Fibroblast of mammary gland (primary cell): ENCODE measurements around the gene SLC25A22.

ENCODE experiments used
- DNase-seq: peaks from one replicate; pipeline ENCODE4 v3.0.0-alpha.2; 2010; ENCODE audit warnings: low read depth
- H3K4me3 ChIP-seq: 2 replicates; pipeline ENCODE4 v1.5.1; 2011; ENCODE audit warnings: low read depth, mild to moderate bottlenecking, low read length, moderate library complexity; ENCODE audit not compliant: control insufficient read depth
- TF ChIP-seq, protein P1 (sequence below): conservative IDR thresholded peaks from 2 replicates; pipeline ENCODE4 v1.5.1; 2011; ENCODE audit warnings: low read depth, low read length, inconsistent platforms; ENCODE audit not compliant: control insufficient read depth, insufficient read depth

Gene SLC25A22

DNA sequence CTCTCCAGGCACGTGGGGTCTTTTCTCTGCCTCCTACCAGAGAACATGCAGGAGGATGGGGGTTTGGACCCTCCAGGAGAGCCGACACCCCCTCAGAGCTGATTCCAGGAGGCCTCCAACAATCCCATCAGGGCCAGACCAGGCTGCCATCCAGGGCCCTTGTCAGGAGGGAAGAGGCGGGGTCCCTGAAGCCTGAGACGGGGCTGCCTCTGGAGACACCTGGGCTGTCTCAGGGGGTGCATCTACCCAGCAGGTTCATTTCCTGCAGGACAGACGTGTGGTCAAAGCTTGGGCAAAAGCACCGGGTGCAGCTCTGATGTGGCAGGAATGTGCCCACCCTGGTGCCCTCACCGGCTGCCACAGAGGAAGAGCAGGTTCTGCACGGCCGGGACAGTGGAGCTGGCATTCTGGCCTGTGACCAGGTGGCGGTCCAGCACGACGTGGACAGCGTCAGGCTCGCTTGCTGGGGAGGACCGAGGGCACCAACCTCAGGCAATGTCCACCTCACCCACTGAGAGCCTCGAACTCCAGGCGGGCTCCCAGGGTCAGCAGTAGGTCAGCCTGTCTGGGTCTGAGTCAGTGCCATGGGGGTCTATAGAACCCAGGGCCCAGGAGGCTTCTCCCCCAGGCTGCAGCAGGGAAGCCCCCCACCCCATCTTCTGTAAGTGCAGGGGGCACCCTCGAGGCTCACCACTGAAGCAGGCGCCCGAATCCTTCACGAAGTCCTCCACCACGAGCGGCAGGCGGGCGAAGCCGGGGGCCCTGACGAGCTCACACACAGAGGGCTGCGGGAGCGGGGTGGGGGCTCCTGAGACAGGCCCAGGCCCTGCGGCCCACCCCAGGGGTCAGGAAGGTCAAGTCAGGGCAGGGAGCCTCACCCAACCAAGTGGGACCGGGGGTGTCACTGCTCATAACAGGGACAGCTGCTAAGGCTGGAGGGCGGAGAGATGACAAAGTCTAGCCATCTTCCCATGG, 27.2 kb downstream of the SLC25A22 start:
- TF ChIP-seq, protein P1, sequence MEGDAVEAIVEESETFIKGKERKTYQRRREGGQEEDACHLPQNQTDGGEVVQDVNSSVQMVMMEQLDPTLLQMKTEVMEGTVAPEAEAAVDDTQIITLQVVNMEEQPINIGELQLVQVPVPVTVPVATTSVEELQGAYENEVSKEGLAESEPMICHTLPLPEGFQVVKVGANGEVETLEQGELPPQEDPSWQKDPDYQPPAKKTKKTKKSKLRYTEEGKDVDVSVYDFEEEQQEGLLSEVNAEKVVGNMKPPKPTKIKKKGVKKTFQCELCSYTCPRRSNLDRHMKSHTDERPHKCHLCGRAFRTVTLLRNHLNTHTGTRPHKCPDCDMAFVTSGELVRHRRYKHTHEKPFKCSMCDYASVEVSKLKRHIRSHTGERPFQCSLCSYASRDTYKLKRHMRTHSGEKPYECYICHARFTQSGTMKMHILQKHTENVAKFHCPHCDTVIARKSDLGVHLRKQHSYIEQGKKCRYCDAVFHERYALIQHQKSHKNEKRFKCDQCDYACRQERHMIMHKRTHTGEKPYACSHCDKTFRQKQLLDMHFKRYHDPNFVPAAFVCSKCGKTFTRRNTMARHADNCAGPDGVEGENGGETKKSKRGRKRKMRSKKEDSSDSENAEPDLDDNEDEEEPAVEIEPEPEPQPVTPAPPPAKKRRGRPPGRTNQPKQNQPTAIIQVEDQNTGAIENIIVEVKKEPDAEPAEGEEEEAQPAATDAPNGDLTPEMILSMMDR = no peak
- DNase-seq = no peak
- H3K4me3 ChIP-seq = no peak overlapping the region

DNA sequence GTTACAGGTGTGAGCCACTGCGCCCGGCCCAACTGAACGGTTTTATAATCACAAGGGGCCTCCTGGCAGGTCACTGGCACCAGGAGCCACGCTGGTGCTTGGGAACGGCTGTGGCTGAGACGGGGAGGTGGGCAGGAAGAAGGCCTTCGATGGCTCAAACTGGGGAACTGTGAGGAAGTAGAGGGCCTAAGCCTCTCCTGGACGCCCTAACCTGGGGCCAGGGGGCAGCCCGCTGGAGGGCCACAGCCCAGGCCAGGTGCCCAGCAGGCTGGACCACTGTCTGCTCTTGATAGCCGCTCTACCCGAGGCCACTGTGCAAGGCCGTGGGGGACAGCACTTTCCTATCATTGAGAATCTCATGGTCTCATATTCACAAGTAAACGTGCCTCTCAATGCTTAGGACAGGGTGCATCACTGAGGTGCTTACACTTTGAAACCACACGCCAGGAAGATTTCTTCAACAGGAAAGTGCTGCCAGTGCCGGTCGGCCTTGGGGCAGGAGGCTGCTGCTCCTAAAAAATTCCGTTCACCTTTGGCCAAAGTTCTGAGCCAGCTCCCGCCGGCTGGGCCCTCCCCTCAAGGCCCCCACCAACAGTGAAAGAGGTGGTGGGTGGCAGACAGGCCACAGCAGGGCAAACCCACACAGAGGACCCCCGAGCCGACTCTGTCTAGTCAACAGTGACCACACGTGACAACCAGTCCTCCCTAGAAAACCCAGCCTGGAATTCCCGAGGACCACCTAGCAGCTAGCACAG, 28.0 kb downstream of the SLC25A22 start:
- H3K4me3 ChIP-seq = no peak overlapping the region
- TF ChIP-seq, protein P1 = no peak
- DNase-seq = no peak

DNA sequence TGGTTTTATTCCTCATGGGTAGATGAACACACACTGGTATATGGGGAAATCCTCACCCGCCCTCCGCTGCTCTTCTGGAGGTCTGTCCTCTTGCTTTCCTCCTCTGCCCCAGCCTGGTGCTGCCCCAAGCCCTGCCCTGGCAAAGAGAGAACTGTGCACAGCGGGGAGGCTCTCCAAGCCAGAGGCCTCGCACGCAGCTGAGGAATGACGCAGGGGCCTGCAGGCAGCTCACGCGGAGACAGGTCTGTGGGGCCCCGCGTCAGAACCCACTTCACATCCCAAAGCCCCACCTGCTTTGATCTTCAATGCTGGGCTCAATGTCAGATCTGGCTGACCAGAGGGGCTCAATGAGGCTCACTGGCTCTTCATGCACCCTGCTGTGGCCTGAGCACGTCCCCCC, 30.8 kb downstream of the SLC25A22 start:
- no peak for DNase-seq
- no peak overlapping the region for H3K4me3 ChIP-seq
- TF ChIP-seq, protein P1 = no peak

DNA sequence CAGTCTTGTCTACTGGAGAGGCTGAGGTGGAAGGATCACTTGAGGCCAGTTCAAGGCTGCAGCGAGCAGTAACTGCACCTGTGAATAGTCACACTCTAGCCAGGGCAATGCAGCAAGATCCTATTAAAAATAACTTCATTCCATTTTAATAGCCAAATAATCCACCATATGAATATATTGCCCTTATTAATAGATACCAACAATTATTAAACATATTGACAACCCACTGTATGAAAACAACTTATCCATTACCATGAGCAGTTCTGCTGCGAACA, 31.2 kb downstream of the SLC25A22 start:
- TF ChIP-seq, protein P1 = no peak
- no peak for DNase-seq
- no peak overlapping the region for H3K4me3 ChIP-seq

DNA sequence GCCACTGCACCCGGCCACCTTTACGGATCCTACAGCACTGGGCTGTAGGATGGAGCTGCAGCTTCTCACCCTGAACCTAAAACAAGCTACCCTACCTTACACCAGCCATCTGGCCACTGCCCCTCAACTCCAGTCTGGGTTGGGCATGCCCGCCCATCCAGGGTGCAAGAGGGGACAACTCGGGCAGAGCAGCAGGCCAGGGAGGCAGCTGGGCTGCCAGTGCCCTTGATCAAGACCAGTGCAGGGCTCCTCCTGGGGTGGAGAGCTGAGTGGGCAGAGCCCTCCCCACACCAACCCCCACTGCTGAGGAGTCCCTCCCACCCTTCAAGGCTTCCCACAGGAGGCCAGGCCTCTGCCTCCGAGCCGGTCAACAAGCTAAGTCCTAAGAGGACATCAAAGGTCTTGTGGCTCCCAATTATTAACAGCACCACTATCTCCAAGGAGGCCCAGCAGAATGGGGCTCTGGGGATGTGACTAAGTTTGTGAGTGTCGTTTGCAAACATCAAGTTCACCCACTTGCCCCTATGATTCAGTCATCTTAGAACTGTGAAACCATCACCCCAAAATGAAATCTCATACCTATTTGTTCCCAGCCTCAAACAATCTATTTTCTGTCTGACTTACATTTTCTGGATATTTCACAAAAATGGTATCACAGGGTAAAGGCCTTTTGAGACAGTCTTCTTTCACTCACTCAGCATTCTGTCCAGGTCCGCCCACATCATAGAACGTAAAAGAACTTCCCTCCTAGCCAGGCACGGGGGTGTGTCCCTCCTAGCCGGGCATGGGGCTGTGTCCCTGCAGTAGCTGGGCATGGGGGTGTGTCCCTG, 31.8 kb downstream of the SLC25A22 start:
- H3K4me3 ChIP-seq = no peak overlapping the region
- DNase-seq = no peak
- TF ChIP-seq, protein P1 = no peak

DNA sequence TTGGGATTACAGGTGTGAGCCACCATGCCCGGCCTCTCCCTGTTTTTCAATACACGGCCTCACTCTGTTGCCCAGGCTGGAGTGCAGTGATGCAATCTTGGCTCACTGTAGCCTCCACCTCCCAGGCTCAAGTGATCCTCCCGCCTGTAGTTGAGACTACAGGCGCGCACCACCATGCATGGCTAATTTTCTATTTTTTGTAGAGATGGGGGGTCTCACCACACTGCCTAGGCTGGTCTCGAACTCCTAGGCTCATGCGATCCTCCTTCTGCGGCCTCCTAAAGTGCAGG, 32.3 kb downstream of the SLC25A22 start:
- DNase-seq = no peak
- no peak overlapping the region for H3K4me3 ChIP-seq
- TF ChIP-seq, protein P1 = no peak
